WTC11 (cell line): Measurements from ENCODE around the gene NPY2R. TPM values are rescaled to one million over a fixed set of nuclear protein-coding genes. Genes with fewer than 3 reads are reported as not detected.

Experiments
- ATAC-seq: fragments of 200-7000 bp; cut with Tn5 transposase; 2 replicates; pipeline ENCODE4 v1.10.0; 2021; ENCODE audit warnings: mild to moderate bottlenecking, moderate library complexity
- CTCF ChIA-PET: fragments of 300-600 bp; sonication (Branson Sonifier 250); formaldehyde crosslinking; loops from one replicate; lab custom pipeline; 2021; ENCODE audit warnings: antibody characterized with exemption; lab: Charles Lee
- POLR2A ChIA-PET: fragments of 350-600 bp; sonication (Branson Sonifier 250); formaldehyde crosslinking; loops from one replicate; lab custom pipeline; 2021; ENCODE audit warnings: antibody characterized with exemption; lab: Charles Lee
- DNase-seq: peaks from one replicate; pipeline ENCODE4 v3.0.0; 2021; ENCODE audit warnings: low spot score
- H3K27ac Mint-ChIP-seq: 2 replicates; pipeline ENCODE4 v1.8.0; 2021; ENCODE audit warnings: mixed read lengths
- H3K27me3 Mint-ChIP-seq: 2 replicates; pipeline ENCODE4 v1.8.0; 2021; ENCODE audit warnings: low read depth, mild to moderate bottlenecking, moderate library complexity, mixed read lengths
- H3K36me3 Mint-ChIP-seq: 2 replicates; pipeline ENCODE4 v1.8.0; 2021; ENCODE audit warnings: mixed read lengths
- H3K4me1 Mint-ChIP-seq: 2 replicates; pipeline ENCODE4 v1.8.0; 2022; ENCODE audit warnings: mixed read lengths
- H3K4me3 Mint-ChIP-seq: 2 replicates; pipeline ENCODE4 v1.8.0; 2021; ENCODE audit warnings: mild to moderate bottlenecking, moderate library complexity, mixed read lengths
- H3K9me3 Mint-ChIP-seq: 2 replicates; pipeline ENCODE4 v1.8.0; 2021; ENCODE audit warnings: mixed read lengths
- E2F4 ChIP-seq: sonication (generic); formaldehyde crosslinking; IDR thresholded peaks from 2 replicates; pipeline ENCODE4 v1.8.1; 2022; ENCODE audit warnings: low read depth, mild to moderate bottlenecking, moderate library complexity, missing genetic modification reagents, borderline replicate concordance
- ESRRA ChIP-seq: sonication (generic); formaldehyde crosslinking; IDR thresholded peaks from 2 replicates; pipeline ENCODE4 v1.8.1; 2022; ENCODE audit warnings: mild to moderate bottlenecking, missing genetic modification reagents, borderline replicate concordance
- ETV6 ChIP-seq: sonication (generic); formaldehyde crosslinking; IDR thresholded peaks from 2 replicates; pipeline ENCODE4 v1.8.1; 2022; ENCODE audit warnings: mild to moderate bottlenecking, missing genetic modification reagents
- GRHL2 ChIP-seq: fragments of 250-450 bp; sonication (Bioruptor Pico); IDR thresholded peaks from 2 replicates; pipeline ENCODE4 v1.8.0; 2022; ENCODE audit warnings: mild to moderate bottlenecking, moderate library complexity; ENCODE audit not compliant: insufficient replicate concordance, severe bottlenecking
- GTF2I ChIP-seq: fragments of 250-450 bp; sonication (Bioruptor Pico); conservative IDR thresholded peaks from 2 replicates; pipeline ENCODE4 v1.4.0; 2021; ENCODE audit warnings: mild to moderate bottlenecking
- MYBL2 ChIP-seq: sonication (generic); formaldehyde crosslinking; IDR thresholded peaks from 2 replicates; pipeline ENCODE4 v1.8.1; 2023; ENCODE audit warnings: mild to moderate bottlenecking, moderate library complexity, missing genetic modification reagents
- NFATC4 ChIP-seq: fragments of 250-450 bp; sonication (Bioruptor Pico); IDR thresholded peaks from 2 replicates; pipeline ENCODE4 v1.9.0; 2021; ENCODE audit warnings: mild to moderate bottlenecking
- NFE2L1 ChIP-seq: sonication (generic); formaldehyde crosslinking; IDR thresholded peaks from 2 replicates; pipeline ENCODE4 v1.8.1; 2023; ENCODE audit warnings: missing genetic modification reagents
- NFYB ChIP-seq: sonication (generic); formaldehyde crosslinking; conservative IDR thresholded peaks from 2 replicates; pipeline ENCODE4 v1.8.0; 2022; ENCODE audit warnings: low read depth, missing genetic modification reagents
- NR1H2 ChIP-seq: sonication (generic); formaldehyde crosslinking; IDR thresholded peaks from 2 replicates; pipeline ENCODE4 v1.9.0; 2021; ENCODE audit warnings: mild to moderate bottlenecking, moderate library complexity, missing genetic modification reagents
- NR2C2 ChIP-seq: sonication (generic); formaldehyde crosslinking; IDR thresholded peaks from 2 replicates; pipeline ENCODE4 v1.8.0; 2022; ENCODE audit warnings: mild to moderate bottlenecking, missing genetic modification reagents
- NR3C1 ChIP-seq: sonication (generic); formaldehyde crosslinking; conservative IDR thresholded peaks from 2 replicates; pipeline ENCODE4 v1.8.1; 2023; ENCODE audit warnings: low read depth, mild to moderate bottlenecking, missing genetic modification reagents
- RELA ChIP-seq: sonication (generic); formaldehyde crosslinking; IDR thresholded peaks from 2 replicates; pipeline ENCODE4 v1.8.1; 2022; ENCODE audit warnings: missing genetic modification reagents, mild to moderate bottlenecking, borderline replicate concordance
- RORB ChIP-seq: fragments of 250-450 bp; sonication (Bioruptor Pico); IDR thresholded peaks from 2 replicates; pipeline ENCODE4 v1.9.0; 2021; ENCODE audit warnings: mild to moderate bottlenecking
- SMAD4 ChIP-seq: sonication (generic); formaldehyde crosslinking; IDR thresholded peaks from 2 replicates; pipeline ENCODE4 v1.8.0; 2022; ENCODE audit warnings: mild to moderate bottlenecking, missing genetic modification reagents
- TEAD1 ChIP-seq: sonication (generic); formaldehyde crosslinking; IDR thresholded peaks from 2 replicates; pipeline ENCODE4 v1.8.0; 2022; ENCODE audit warnings: mild to moderate bottlenecking, missing genetic modification reagents
- TEAD4 ChIP-seq: sonication (generic); formaldehyde crosslinking; IDR thresholded peaks from 2 replicates; pipeline ENCODE4 v1.8.0; 2022; ENCODE audit warnings: mild to moderate bottlenecking, missing genetic modification reagents
- ZNF263 ChIP-seq: sonication (generic); formaldehyde crosslinking; IDR thresholded peaks from 2 replicates; pipeline ENCODE4 v1.8.1; 2022; ENCODE audit warnings: low read depth, mild to moderate bottlenecking, moderate library complexity, missing genetic modification reagents
- ZNF532 ChIP-seq: fragments of 250-450 bp; sonication (Bioruptor Pico); IDR thresholded peaks from 2 replicates; pipeline ENCODE4 v1.9.0; 2021; ENCODE audit warnings: mild to moderate bottlenecking, borderline replicate concordance
- ZNF671 ChIP-seq: fragments of 250-450 bp; sonication (Bioruptor Pico); IDR thresholded peaks from 2 replicates; pipeline ENCODE4 v1.8.0; 2021; ENCODE audit warnings: mild to moderate bottlenecking
- total RNA-seq: library from RNA; stranded (reverse); gene quantifications from 3 replicates; pipeline ENCODE4 v1.2.3, GENCODE V29; 2021
- TF ChIP-seq, protein P1 (sequence below): sonication (generic); formaldehyde crosslinking; IDR thresholded peaks from 2 replicates; pipeline ENCODE4 v1.8.1; 2023; ENCODE audit warnings: mild to moderate bottlenecking, missing genetic modification reagents
- TF ChIP-seq, protein P2 (sequence below): sonication (generic); formaldehyde crosslinking; IDR thresholded peaks from 2 replicates; pipeline ENCODE4 v1.8.0; 2022; ENCODE audit warnings: mild to moderate bottlenecking, missing genetic modification reagents
- TF ChIP-seq, protein P3 (sequence below): sonication (generic); formaldehyde crosslinking; conservative IDR thresholded peaks from 2 replicates; pipeline ENCODE4 v1.8.1; 2023; ENCODE audit warnings: mild to moderate bottlenecking, low read depth, missing genetic modification reagents, moderate library complexity

The NPY2R gene
- total RNA-seq, 1 experiment from 2014 or later: 0.48 TPM

DNA sequence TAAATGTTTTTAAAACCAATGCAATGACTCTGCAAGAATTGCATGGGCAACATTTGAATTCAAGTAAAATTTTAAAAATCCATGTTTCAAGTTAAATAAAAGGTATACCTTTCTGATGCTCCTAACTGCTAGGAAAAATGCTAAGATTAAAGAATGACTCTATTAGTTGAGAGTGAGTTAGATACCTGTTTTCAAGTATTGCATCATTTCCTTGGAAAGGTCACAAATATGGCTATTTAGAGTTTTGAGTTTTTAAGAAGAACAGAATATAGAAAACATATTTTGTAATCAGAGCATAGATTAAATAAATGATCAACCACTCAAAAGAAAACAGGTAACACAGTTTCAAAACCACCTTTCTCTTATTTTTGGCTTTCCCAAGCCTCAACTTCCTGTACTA lies 18.3 kb upstream of the NPY2R start:
- no peak for ATAC-seq

DNA sequence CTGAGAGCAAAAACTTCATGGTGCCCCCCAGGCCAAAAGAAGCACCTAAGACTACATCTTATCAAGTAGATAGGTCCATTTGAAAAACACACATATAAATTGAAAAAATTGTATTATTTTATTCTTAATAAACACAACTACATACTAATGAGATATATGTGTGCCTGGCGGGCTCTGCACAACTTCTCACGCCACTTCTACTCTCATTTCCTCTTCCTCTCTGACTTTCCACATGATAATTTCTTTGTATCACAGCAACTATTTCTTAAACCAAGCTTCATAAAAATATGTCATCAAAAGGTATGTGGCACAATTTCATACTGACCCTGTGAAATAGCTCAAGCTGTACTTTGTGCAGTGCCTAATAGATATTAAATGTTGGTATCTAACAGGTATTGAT lies 10.7 kb upstream of the NPY2R start:
- H3K36me3 Mint-ChIP-seq: no peaks in the 10 kb centered on the region
- ChIA-PET POLR2A (no interaction called here), CTCF (interaction anchor here (1.3 kb wide), 1 partner anchor 10 kb away, joined by 5 read pairs; no protein-coding TSS in a partner anchor)
- DNase-seq (no peak), ATAC-seq (no peak)
- H3K9me3 Mint-ChIP-seq: peaks cover 14% of the 10 kb centered on the region
- peaks cover 1% of the 10 kb centered on the region for H3K4me1 Mint-ChIP-seq
- no peak overlapping the region for H3K27ac Mint-ChIP-seq
- no peaks in the 10 kb centered on the region for H3K27me3 Mint-ChIP-seq
- H3K4me3 Mint-ChIP-seq: no peak overlapping the region
- TF ChIP-seq NFATC4 (CRISPR knock-in tag) (no peak), NR1H2 (CRISPR knock-in tag) (no peak), NFYB (no peak), ZNF263 (no peak), ZNF532 (CRISPR knock-in tag) (no peak), NR2C2 (CRISPR knock-in tag) (no peak), ETV6 (CRISPR knock-in tag) (no peak), GRHL2 (CRISPR knock-in tag) (no peak), MYBL2 (CRISPR knock-in tag) (no peak), GTF2I (CRISPR knock-in tag) (no peak), NFE2L1 (CRISPR knock-in tag) (no peak)
- TF ChIP-seq, protein P1, sequence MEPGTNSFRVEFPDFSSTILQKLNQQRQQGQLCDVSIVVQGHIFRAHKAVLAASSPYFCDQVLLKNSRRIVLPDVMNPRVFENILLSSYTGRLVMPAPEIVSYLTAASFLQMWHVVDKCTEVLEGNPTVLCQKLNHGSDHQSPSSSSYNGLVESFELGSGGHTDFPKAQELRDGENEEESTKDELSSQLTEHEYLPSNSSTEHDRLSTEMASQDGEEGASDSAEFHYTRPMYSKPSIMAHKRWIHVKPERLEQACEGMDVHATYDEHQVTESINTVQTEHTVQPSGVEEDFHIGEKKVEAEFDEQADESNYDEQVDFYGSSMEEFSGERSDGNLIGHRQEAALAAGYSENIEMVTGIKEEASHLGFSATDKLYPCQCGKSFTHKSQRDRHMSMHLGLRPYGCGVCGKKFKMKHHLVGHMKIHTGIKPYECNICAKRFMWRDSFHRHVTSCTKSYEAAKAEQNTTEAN (CRISPR knock-in tag): no peak

More for the DNA sequence above, 18.3 kb upstream of the NPY2R start:
- DNase-seq: no peak
- TF ChIP-seq ZNF671 (no peak), TEAD1 (no peak), SMAD4 (no peak), E2F4 (CRISPR knock-in tag) (no peak), RELA (no peak), GRHL2 (CRISPR knock-in tag) (no peak), ESRRA (CRISPR knock-in tag) (no peak), RORB (CRISPR knock-in tag) (no peak), TEAD4 (CRISPR knock-in tag) (no peak), NR3C1 (CRISPR knock-in tag) (no peak)
- TF ChIP-seq, protein P2, sequence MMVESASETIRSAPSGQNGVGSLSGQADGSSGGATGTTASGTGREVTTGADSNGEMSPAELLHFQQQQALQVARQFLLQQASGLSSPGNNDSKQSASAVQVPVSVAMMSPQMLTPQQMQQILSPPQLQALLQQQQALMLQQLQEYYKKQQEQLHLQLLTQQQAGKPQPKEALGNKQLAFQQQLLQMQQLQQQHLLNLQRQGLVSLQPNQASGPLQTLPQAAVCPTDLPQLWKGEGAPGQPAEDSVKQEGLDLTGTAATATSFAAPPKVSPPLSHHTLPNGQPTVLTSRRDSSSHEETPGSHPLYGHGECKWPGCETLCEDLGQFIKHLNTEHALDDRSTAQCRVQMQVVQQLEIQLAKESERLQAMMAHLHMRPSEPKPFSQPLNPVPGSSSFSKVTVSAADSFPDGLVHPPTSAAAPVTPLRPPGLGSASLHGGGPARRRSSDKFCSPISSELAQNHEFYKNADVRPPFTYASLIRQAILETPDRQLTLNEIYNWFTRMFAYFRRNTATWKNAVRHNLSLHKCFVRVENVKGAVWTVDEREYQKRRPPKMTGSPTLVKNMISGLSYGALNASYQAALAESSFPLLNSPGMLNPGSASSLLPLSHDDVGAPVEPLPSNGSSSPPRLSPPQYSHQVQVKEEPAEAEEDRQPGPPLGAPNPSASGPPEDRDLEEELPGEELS (CRISPR knock-in tag): no peak
- TF ChIP-seq, protein P3, sequence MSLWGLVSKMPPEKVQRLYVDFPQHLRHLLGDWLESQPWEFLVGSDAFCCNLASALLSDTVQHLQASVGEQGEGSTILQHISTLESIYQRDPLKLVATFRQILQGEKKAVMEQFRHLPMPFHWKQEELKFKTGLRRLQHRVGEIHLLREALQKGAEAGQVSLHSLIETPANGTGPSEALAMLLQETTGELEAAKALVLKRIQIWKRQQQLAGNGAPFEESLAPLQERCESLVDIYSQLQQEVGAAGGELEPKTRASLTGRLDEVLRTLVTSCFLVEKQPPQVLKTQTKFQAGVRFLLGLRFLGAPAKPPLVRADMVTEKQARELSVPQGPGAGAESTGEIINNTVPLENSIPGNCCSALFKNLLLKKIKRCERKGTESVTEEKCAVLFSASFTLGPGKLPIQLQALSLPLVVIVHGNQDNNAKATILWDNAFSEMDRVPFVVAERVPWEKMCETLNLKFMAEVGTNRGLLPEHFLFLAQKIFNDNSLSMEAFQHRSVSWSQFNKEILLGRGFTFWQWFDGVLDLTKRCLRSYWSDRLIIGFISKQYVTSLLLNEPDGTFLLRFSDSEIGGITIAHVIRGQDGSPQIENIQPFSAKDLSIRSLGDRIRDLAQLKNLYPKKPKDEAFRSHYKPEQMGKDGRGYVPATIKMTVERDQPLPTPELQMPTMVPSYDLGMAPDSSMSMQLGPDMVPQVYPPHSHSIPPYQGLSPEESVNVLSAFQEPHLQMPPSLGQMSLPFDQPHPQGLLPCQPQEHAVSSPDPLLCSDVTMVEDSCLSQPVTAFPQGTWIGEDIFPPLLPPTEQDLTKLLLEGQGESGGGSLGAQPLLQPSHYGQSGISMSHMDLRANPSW (CRISPR knock-in tag): no peak
- TF ChIP-seq, protein P1 (CRISPR knock-in tag): no peak
- ChIA-PET POLR2A (no interaction called here), CTCF (no interaction called here)
- H3K9me3 Mint-ChIP-seq: peaks cover 4% of the 10 kb centered on the region; the same call in 1 of the 2 replicates
- H3K27me3 Mint-ChIP-seq: no peaks in the 10 kb centered on the region
- no peaks in the 10 kb centered on the region for H3K36me3 Mint-ChIP-seq
- no peak overlapping the region for H3K4me3 Mint-ChIP-seq
- no peaks in the 10 kb centered on the region for H3K4me1 Mint-ChIP-seq
- no peak overlapping the region for H3K27ac Mint-ChIP-seq
